GM19372 (cell line): ENCODE measurements around the gene BICC1.

Source experiments
- ATAC-seq: cut with Tn5 transposase; IDR thresholded peaks from one replicate; pipeline ENCODE4 v1.9.1; 2021; ENCODE audit warnings: mild to moderate bottlenecking, low read depth, moderate library complexity; ENCODE audit not compliant: unreplicated experiment

BICC1 gene

DNA sequence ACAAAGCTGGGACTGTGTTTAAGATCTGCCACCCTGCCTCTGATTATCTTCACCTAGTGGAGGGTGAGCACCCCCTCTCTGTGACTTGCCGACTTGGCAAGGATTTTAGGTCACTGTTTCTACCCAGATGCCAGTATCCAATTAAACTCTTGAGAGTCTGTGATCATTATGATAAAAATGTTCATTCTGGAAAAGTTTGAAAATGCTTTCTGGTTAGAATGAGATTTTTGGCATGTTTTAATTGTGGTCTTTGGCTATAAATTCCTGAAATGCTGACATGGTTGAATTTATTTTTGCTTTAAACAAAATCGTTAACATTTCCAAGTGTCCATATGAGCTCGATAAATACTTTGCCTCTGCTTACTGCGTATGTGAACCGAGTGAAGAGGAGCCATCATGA lies 221.4 kb downstream of the BICC1 start:
- ATAC-seq = no peak

DNA sequence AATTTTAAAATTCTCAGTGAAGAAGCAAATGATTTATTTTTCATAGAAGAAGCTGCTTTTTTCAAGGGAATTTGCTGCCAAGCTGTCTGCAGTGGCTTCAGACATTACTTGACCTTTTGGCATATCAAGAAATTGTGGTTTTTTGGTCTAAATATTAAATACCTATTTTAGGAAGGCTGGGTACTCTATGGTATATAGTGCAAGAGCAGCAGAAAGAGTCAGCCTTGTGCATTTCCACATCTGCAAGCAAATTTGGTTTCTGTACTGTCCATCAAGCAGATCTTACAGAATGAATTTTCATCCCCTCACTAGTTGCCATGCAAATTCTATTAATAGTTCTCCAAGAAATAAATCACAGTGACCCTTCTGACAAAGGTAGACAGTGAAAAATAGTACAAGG lies 222.0 kb downstream of the BICC1 start:
- ATAC-seq = no peak

DNA sequence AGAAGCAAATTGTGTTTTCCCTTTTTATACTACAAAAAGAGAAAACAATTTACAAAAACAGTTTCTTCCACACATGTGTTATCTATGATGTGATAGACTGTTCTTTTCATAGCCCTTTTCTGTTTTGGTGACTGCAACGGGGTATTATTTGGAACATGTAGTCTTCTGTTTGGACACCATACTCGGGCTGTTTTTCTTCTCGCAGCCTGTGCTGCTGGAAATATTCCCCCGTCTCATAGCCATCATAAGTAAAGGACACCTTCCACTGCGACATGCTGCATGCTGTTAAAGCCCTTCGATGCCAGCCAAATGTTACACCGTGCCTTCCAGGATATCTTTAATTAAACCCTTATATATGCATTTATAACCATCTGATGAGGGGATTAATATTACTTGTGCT lies 222.4 kb downstream of the BICC1 start:
- ATAC-seq = no peak

DNA sequence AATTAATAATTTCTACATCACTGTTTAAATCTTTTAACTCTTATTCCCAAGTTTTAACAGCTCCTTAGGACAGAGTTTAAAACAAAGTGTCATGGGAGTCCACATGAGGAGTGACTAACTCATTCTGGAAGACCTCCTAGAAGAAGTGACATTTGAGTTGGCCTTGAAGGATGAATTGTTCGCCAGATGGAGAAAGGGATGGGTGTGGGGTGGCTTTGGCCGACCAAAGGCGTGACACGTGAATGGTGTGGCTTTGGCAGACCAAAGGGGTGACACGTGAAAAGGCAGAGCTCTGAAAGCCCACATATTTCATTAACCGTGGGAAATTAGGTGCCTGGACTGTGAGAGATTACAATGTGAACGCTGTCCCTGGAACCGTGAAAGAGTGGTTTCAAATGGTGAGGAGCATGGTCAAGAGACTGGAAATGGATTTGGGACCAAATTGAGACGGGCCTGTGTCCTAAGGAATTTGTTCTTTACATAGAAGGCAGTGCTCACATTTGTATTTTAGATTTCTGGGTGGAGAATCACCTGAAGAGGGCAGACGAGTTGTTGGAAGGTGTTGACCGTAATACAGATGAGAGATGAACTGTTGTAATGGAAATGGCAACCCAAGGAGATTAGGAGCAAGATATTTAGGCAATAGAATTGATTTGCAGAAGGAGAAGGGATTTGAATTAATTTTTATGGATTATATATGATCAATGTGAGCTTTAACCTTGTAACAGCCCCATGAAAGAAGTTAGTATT lies 228.1 kb downstream of the BICC1 start:
- no peak for ATAC-seq

DNA sequence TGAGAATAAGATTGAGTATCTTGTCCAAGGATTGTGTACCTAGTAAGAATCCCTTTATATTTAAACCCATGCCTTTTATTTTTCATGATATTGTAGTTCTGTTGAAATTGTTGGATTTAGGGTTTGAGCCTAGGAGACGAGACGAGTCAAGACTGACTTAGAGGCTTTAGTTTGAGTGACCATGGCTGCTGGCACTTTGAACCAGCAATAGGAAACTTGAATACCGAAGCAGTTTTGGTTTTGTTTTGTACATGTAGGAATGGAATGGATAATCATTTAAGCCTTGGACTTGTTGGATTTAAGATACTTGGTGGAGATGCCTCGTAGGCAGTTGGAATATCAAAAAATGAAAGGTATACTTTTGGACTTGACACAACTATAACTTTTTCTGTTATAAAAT lies 229.0 kb downstream of the BICC1 start:
- no peak for ATAC-seq

DNA sequence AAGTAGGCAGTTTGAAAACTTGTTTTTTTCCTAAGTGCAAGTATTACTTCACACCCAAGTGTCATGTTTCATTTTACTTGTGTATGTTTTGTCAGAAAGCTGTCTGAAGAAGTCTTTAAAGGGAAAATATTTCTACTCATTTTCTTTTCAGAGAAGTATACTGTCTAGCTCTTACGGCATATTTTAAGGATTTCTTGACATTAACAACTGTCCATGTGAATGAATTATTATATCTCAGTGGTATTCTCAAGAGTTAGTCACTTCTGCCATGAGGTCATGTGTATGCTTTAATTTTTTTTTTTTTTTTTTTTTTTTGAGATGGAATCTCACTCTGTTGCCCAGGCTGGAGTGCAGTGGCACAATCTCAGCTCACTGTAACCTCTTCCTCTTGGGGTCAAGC lies 229.5 kb downstream of the BICC1 start:
- no peak for ATAC-seq

DNA sequence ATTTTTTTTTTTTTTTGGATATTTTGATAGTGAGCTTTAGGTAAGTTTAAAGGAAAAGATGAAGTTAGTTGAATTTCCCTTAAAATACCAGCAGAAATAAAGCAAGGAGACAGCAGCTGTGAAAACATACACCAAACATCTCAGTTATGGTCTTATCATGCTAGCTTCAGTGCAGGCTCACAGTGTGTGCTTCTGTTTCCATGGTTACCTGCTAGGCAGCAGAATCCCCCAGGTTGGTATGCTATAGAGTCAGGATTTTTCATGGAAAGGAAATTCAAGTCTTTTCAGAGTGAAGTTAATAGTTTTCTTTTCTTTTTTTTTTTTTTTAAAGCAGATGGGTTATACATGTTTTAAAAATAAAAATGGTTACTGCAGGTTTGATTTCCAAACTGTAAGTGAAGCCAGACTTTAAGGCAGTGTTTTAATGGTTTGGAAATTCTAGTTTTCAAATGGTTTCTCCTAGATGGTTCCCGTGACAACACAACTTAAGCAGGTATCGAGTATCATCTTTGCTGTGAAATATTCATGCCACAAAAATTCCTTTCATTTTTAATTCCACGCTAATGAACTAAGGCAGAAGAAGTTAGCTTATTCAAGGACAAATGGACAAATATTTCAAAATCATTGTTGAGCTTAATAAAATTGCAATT lies 230.9 kb downstream of the BICC1 start:
- ATAC-seq = no peak

DNA sequence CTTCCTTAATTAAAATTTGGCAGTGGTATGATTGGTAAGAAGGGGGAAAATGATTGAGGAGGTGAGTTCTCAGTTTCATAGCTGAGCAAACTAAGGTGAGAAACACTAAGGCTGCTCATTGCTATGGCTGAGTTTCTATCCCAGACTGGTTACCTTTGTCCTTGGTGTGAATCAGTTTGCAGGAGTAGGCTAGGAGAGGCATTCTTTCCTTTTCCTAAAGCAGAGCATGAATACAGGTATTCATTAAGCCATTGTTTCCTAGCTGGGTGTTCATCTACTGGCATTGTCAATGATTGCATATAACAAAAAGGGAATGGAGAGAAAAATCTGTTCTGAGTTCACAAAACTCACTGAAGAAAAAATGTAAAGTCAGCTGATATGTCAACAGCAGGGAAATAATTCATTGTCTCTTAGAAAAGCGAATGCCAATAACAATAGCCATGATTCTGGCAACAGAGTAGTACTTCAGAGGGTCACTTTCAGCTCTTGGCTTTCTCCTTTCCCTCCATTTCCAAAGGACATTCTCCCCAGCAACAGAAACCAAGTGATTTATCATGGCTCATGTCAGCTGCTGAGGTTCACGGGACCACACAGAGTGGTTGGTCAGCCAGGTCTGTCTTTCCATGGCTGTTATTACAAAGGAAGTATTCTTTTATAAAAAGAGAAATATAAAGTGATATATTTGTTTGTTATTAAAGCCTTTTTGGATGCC lies 234.0 kb downstream of the BICC1 start:
- ATAC-seq = no peak

DNA sequence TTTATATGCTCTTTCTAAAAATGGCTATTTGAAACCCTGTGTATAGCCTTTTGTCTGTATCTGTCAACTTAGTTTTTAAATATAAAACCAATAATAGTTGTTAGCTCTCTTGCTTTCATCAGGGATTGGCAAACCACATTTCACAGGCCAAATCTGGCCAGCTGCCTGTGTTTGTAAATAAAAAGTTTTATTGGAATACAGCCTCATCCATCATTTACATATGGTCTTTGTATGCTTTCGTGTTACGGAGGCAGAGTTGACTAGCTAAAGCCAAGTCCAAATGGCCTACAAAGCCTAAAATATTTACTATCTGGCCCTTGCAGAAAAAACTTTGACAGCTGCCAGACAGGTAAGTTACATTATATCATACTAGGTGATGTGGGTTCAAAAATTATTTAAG lies 235.0 kb downstream of the BICC1 start:
- ATAC-seq = no peak

DNA sequence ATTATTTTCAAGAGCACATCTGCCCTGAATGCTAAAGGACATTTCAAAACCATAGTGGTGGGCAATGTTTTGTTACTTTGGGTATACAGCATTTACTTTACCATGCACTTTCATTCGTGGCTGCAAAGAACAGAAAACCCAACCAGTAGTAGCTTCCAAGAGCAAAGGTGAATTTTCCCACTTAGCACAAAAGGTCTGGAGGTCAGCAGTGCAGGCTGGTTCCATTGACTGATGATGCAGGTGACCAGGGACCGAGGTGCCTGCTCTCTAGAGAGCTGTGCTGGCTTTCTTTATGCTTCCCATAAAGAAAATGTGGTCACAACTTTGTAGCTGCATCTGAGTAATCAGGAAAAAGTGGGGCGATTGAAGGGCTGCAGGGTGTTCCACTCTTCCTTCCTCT lies 240.0 kb downstream of the BICC1 start:
- ATAC-seq = no peak

DNA sequence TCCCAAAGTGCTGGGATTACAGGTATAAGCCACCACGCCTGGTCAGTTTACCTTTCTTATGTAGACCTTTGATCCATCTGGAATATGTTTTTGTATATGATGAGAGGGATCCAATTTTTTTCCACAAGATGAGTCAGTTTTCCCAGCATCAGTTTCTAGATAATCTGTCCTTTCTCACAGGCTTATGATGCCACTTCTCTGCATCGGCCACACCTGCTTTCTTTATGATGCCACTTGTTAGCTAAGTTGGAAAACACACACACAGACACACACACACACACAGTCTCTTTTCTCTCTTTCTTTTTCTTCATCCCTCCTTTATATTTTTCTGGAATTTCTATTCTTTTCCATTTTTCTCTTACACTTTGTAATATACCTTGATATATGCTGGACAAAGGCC lies 240.8 kb downstream of the BICC1 start:
- no peak for ATAC-seq

DNA sequence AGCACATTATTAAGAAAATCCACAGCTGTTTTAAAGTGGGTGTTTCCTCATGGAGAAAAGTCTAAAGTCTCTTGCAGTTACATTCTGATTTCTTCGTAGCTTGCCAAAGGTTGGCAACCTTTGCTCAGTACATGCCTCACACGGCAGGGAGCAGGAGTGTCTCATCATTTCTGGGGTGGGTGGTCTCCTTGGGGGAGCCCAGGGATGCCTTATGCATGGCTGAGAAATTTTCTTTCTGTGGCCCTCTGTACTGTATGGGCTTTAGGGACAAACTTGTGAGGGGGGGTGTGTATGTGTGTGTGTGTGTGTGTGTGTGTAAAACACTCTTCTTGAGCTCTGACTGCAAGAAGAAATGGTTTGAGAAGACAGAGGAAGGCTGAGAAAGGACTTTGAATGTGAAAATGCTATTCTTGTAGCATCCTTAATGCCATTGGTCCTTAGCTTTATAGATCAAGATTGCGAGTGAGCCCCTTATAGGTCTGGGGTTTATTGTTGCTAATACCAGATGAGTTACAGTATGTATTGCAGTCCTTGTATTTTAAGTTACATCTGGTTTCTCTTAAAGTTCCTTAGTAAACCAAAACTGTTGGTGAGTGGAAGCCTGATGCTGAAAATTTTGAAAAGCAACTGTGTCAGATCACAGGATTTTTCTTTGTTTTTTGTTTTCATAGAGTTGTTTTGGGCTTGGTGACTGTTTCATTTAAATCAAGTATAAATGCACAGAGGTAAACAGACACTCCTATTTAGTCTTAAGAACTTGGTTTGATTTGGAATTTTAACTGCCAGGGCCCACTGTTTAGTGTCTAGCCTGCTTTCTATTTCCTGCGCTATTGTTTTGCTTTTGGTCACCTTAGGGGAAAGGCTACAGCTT lies 242.0 kb downstream of the BICC1 start:
- ATAC-seq = no peak

DNA sequence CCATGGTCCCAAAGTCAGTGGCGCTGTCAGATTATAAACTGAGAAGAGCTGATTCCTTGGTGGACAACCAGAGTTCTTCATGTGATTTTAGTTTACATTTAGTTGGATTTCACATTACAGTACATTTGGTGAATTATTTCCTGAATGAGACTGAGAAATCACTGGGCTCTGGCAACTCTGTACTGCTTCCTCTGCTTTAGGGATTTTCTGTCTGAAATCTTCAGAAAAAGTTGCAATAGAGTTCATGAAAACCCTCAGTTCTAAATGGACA lies 242.6 kb downstream of the BICC1 start:
- no peak for ATAC-seq

DNA sequence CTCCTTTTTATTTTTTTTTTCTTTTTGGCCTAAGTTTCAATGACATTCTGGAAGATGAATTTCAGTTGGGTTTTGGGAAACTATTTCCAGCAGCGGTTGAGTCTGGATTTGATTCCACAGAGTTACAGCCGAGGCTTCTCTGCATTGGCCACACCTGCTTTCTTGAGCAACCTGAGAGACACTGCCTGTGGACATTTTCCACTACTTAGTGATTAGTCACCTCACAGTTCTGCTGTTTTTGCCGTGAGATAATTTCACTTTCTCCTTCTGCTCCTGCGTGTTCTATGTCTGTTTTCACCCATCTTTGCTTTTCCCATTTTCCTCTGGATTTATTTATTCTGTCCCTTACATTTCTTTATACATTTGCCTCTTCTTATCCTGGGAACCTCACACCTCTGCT lies 243.0 kb downstream of the BICC1 start:
- ATAC-seq = no peak

DNA sequence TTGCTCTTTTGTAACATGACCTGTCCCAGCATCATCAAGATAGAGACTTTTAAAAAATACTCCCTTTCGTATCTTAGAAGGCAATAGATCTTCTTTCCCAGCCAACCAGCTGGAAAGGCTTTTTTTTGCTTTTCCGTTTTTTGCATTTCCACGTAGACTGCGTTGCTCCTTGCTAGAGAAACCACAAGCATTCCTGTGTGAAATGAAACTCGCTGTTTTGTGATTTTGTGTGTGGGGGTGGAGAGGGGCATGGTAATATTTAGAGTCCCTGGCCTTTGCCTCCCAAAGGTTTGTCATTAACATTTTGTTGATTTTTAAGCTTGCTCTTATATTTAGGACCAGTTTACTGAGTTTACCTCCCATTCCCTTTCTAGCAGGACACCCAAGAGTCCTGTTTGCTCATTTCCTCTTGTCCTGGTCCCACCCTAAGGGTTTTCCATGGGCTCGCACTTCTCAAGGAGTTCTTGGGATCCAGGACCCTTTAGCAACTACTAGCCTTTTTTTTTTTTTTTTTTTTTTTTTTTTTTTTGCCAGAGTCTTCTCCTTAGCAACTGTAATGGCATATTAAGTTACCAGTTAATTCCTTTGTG lies 243.6 kb downstream of the BICC1 start:
- no peak for ATAC-seq

DNA sequence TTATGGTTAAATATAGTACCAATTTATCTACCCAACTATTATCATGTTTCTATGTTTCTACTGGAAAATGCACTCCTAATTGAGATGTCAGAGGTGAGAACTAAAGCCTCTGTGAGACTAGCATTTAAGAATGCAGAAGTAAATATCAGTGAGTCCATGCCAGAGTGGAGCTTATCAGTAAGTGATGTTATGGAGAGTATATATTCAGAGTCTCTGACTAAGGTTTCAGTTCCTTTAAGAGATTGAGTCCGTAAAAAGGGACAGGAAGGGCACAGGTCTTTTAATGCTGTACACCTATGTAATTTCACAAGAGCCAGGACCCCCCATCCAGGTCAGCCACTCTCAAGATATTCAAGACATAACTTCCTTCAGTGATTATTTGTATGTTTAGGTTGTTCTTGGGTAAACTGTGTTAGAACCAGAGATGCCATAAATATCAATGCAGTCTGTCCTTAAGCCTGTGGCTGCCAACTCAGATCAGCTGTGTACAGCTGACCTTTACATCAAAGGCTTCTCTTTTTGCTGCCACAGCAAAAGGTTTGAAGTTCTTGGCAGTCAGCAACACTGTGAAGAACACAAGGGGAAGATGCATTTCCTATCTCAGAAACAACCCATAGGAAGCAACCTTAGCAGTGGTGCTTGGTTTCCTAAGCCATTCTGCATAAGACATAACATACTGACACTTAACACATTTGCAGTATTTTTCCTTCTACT lies 244.8 kb downstream of the BICC1 start:
- no peak for ATAC-seq

DNA sequence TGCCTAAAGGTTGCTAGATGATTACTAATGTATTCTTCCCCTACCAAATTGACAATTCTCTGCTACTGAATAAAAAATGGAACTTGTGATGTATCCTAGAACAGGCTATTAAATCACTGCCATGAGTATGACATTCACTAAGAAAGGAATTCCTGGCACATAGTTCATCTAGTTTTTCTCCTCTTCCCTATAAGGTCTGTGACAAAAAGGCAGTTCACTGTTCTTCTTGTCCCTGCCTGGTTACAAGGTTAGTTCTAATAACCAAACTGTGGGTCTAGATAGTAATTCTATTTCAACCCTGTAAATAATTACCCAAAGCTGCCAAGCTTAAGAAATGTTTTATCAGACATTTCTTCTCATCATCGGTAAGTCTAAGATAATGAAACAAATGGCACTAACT lies 245.6 kb downstream of the BICC1 start:
- ATAC-seq = no peak

DNA sequence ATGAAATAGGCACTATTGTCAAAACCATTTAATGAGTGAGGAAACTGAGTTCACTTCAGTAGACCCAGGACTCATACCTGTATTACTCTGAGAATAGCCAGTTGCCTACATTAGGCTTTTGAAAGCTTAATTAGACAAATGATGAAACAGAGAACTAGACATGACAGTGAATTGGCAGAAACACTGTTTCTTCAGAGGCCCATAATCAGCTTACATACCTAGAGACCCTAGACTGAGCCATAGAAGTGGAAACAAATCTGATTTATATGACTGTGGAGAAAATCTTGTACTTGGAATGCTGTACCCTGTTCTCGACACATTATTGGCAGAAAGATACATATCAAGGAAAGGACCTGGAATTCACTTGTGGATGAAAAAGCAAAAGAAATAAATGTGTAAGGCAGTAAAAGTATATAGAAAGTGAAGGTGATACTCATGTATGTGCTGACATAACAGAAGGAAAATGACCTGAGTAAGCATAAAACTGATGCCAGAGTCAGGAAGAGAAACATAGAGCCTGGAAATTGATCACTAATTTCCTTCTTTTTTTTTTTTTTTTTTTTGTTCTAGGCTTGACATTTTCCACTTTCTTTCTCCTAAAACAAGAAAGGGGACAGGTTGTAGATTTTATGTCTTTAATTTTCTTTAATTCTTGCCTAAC lies 251.5 kb downstream of the BICC1 start:
- ATAC-seq = no peak

DNA sequence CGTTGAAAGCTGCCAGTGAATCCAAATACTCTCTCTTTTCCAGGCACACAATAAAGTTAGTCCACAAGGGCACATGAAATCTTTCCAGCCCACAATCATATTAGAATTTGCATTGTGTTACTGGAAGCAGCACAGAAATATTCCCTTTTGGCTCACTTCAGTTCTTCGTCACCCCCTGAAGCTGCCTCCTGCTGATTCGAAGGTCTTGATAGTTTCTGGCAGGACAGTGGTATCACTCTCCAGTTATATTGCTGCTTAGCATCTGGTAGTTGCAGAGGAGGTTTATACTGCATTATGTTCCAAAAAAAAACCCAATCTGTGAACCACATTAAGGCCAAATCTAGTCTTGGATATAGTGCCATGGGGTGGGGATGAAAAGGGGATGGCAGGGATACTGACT lies 253.2 kb downstream of the BICC1 start:
- no peak for ATAC-seq

DNA sequence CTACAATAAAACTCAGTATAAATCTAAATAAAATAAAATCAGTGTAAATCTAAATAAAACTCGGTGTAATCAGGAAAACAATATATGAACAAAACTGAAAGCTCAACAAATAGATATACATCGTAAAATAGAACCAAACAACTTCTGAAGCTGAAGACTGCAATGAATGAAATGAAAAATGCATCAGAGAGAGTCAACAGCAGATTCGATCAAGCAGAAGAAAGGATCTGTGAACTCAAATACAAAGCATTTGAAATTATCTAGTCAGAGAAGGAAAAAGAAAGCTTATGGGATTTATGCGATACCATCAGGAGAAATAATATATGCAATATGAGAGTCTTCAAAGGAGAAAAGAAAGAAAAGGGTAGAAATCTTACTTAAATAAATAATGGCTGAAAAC lies 255.0 kb downstream of the BICC1 start:
- ATAC-seq = no peak
